Thymus (tissue), 11 donors: ENCODE results near the gene WASL. TPM values are rescaled to one million over a fixed set of nuclear protein-coding genes. Genes with fewer than 3 reads are reported as not detected.

Experiments
- DNase-seq, 9 donors: peaks; one replicate each; pipeline ENCODE4 v3.0.0-alpha.2; 2013; ENCODE audit warnings: low spot score in 9 of 9, low read depth in 6 of 9, missing footprints in 1 of 9
- H3K27ac ChIP-seq, 2 donors: one replicate each; pipeline ENCODE4 v1.5.1; 2013; ENCODE audit warnings: control low read depth in 1 of 2, low read depth in 1 of 2, low read length in 1 of 2, mild to moderate bottlenecking in 1 of 2, moderate library complexity in 1 of 2
- H3K27me3 ChIP-seq, 2 donors: one replicate each; pipeline ENCODE4 v1.5.1; 2013; ENCODE audit warnings: low read length in 1 of 2; ENCODE audit not compliant: control insufficient read depth in 2 of 2, insufficient read depth in 1 of 2
- H3K36me3 ChIP-seq, 2 donors: one replicate each; pipeline ENCODE4 v1.5.1; 2013; ENCODE audit warnings: low read length in 1 of 2, mild to moderate bottlenecking in 1 of 2, moderate library complexity in 1 of 2; ENCODE audit not compliant: control insufficient read depth in 2 of 2, insufficient read depth in 2 of 2
- H3K4me1 ChIP-seq, 2 donors: one replicate each; pipeline ENCODE4 v1.5.1; 2013; ENCODE audit warnings: low read length in 2 of 2; ENCODE audit not compliant: control insufficient read depth in 2 of 2, insufficient read depth in 2 of 2
- H3K4me3 ChIP-seq, 2 donors: one replicate each; pipeline ENCODE4 v1.5.1; 2013; ENCODE audit warnings: low read length in 2 of 2, control low read depth in 1 of 2, mild to moderate bottlenecking in 1 of 2
- H3K9me3 ChIP-seq, 2 donors: one replicate each; pipeline ENCODE4 v1.5.1; 2013; ENCODE audit warnings: low read length in 1 of 2, mild to moderate bottlenecking in 1 of 2; ENCODE audit not compliant: control insufficient read depth in 2 of 2, insufficient read depth in 1 of 2
- WGBS: extraction: QIAGEN DNeasy Blood & Tissue Kit; methylation state at CpG from one replicate; pipeline ENCODE4 v1.1.7; 2013; 5-methylcytosine and 5-hydroxymethylcytosine counted together
- polyA plus RNA-seq: library from polyadenylated mRNA; stranded (reverse); fragments of 200-250 nt; gene quantifications from one replicate; pipeline ENCODE4 v1.2.3, GENCODE V29; 2013
- total RNA-seq: library from RNA; stranded (reverse); fragments of 120-200 nt; gene quantifications from one replicate; pipeline ENCODE4 v1.2.4, GENCODE V29; 2013
- donor health status: healthy.

Gene WASL
- total and polyA plus RNA-seq, 2 donors = 3.6 to 17.8 TPM

DNA sequence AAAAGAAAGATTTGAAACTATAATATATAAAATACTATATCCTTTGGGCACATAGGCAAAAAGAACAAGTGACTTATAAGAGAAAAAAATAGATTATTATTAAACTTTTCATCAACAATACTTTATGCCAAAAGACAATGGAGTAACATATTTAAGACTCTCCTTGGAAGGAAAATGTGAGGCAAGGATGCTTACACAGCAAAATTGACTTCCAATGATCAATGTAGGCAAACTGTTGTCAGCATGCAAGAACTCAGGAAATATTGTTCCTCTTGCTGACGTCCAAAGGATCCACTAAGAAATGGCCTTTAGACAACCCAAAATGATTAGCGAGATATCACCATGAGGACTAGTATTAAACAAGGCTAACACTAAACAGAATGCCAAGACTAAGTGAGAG lies 116.0 kb downstream of the WASL start:
- H3K4me3 ChIP-seq = no peak overlapping the region
- H3K27me3 ChIP-seq = no peaks in the 10 kb centered on the region
- no peak for DNase-seq
- H3K27ac ChIP-seq = no peak overlapping the region
- no peaks in the 10 kb centered on the region for H3K4me1 ChIP-seq
- no peaks in the 10 kb centered on the region for H3K9me3 ChIP-seq
- 87% methylated on average over 2 of the region's 2 CpGs for WGBS
- H3K36me3 ChIP-seq = no peaks in the 10 kb centered on the region

Other genes with a start within 250 kb of the WASL start
- 0.14 TPM for gene IQUB, start 214.4 kb downstream of the WASL start, total RNA-seq
- 0.32 TPM for gene IQUB, start 214.4 kb downstream of the WASL start, polyA plus RNA-seq
- 73.5 TPM for gene NDUFA5, start 191.2 kb downstream of the WASL start, total RNA-seq
- 146 TPM for gene NDUFA5, start 191.2 kb downstream of the WASL start, polyA plus RNA-seq
- gene ASB15, start 147.2 kb downstream of the WASL start, total RNA-seq = not detected
- 0.05 TPM for gene ASB15, start 147.2 kb downstream of the WASL start, polyA plus RNA-seq
- gene LMOD2, start 93.1 kb downstream of the WASL start, total RNA-seq = 0.05 TPM
- 0.23 TPM for gene LMOD2, start 93.1 kb downstream of the WASL start, polyA plus RNA-seq
- 0.05 TPM for gene HYAL4, start 96.2 kb upstream of the WASL start, total RNA-seq
- 0.30 TPM for gene HYAL4, start 96.2 kb upstream of the WASL start, polyA plus RNA-seq
- not detected for gene SPAM1, start 176.2 kb upstream of the WASL start, total RNA-seq
- gene SPAM1, start 176.2 kb upstream of the WASL start, polyA plus RNA-seq = 0.02 TPM